H9 (cell line): ENCODE data around the gene DLGAP4. TPM values are rescaled to one million over a fixed set of nuclear protein-coding genes. Genes with fewer than 3 reads are reported as not detected.

Experiments used
- DNase-seq: peaks from one replicate; pipeline ENCODE4 v3.0.0-alpha.2; 2017
- H2AFZ ChIP-seq: one replicate; pipeline ENCODE4 v1.6.1; 2013; ENCODE audit warnings: mild to moderate bottlenecking, low read length, control low read depth, moderate library complexity
- H2AK5ac ChIP-seq: 2 replicates; pipeline ENCODE4 v1.6.1; 2013; ENCODE audit warnings: low read length, control low read depth, mixed read lengths; ENCODE audit not compliant: insufficient read length
- H2BK120ac ChIP-seq: one replicate; pipeline ENCODE4 v1.6.1; 2013; ENCODE audit warnings: low read depth, mild to moderate bottlenecking, low read length, control low read depth, inconsistent platforms; ENCODE audit not compliant: poor library complexity, severe bottlenecking
- H2BK12ac ChIP-seq: 2 replicates; pipeline ENCODE4 v1.6.1; 2013; ENCODE audit warnings: low read length, control low read depth, mixed read lengths, low read depth; ENCODE audit not compliant: insufficient read length
- H2BK15ac ChIP-seq: 2 replicates; pipeline ENCODE4 v1.6.1; 2013; ENCODE audit warnings: low read depth, low read length, control low read depth
- H2BK20ac ChIP-seq: one replicate; pipeline ENCODE4 v1.6.1; 2013; ENCODE audit warnings: low read depth, mild to moderate bottlenecking, low read length, control low read depth, inconsistent platforms; ENCODE audit not compliant: poor library complexity, severe bottlenecking
- H2BK5ac ChIP-seq: 2 replicates; pipeline ENCODE4 v1.6.1; 2013; ENCODE audit warnings: low read length, control low read depth, mixed read lengths; ENCODE audit not compliant: insufficient read length
- H3K14ac ChIP-seq: 2 replicates; pipeline ENCODE4 v1.6.1; 2013; ENCODE audit warnings: low read length, control low read depth; ENCODE audit not compliant: insufficient read depth
- H3K18ac ChIP-seq: 2 replicates; pipeline ENCODE4 v1.6.1; 2013; ENCODE audit warnings: low read depth, mild to moderate bottlenecking, mixed read lengths, low read length, control low read depth; ENCODE audit not compliant: insufficient read length
- H3K23ac ChIP-seq: 2 replicates; pipeline ENCODE4 v1.6.1; 2013; ENCODE audit warnings: low read length, control low read depth, mixed read lengths, low read depth; ENCODE audit not compliant: insufficient read length
- H3K23me2 ChIP-seq: 2 replicates; pipeline ENCODE4 v1.6.1; 2013; ENCODE audit warnings: low read depth, mild to moderate bottlenecking, mixed read lengths, low read length, control low read depth; ENCODE audit not compliant: insufficient read length, poor library complexity, severe bottlenecking
- H3K27ac ChIP-seq: 2 replicates; pipeline ENCODE4 v1.5.1; 2013; ENCODE audit warnings: low read length, control low read depth, mixed read lengths, low read depth; ENCODE audit not compliant: insufficient read length
- H3K27me3 ChIP-seq: 2 replicates; pipeline ENCODE4 v1.6.1; 2013; ENCODE audit warnings: low read length, control low read depth, inconsistent platforms; ENCODE audit not compliant: insufficient read depth
- H3K4ac ChIP-seq: 2 replicates; pipeline ENCODE4 v1.6.1; 2013; ENCODE audit warnings: low read depth, mild to moderate bottlenecking, control low read depth, inconsistent platforms, low read length, moderate library complexity
- H3K4me1 ChIP-seq: 2 replicates; pipeline ENCODE4 v1.6.1; 2013; ENCODE audit warnings: low read length, control low read depth, inconsistent platforms; ENCODE audit not compliant: insufficient read depth
- H3K4me2 ChIP-seq: 2 replicates; pipeline ENCODE4 v1.6.1; 2013; ENCODE audit warnings: low read length, control low read depth, mixed read lengths; ENCODE audit not compliant: insufficient read length, insufficient read depth
- H3K56ac ChIP-seq: 2 replicates; pipeline ENCODE4 v1.6.1; 2013; ENCODE audit warnings: low read depth, mild to moderate bottlenecking, mixed read lengths, low read length, control low read depth; ENCODE audit not compliant: insufficient read length
- H3K79me1 ChIP-seq: 2 replicates; pipeline ENCODE4 v1.6.1; 2013; ENCODE audit warnings: low read depth, mild to moderate bottlenecking, moderate library complexity, low read length, control low read depth, inconsistent platforms; ENCODE audit not compliant: insufficient read depth, poor library complexity, severe bottlenecking
- H3K79me2 ChIP-seq: 2 replicates; pipeline ENCODE4 v1.6.1; 2013; ENCODE audit warnings: low read length, control low read depth, inconsistent platforms; ENCODE audit not compliant: insufficient read depth
- H3K9ac ChIP-seq: 2 replicates; pipeline ENCODE4 v1.6.1; 2013; ENCODE audit warnings: low read length, control low read depth, mixed read lengths; ENCODE audit not compliant: insufficient read length; ENCODE audit errors: extremely low read depth
- H3K9me3 ChIP-seq: one replicate; pipeline ENCODE4 v1.6.1; 2013; ENCODE audit warnings: low read depth, low read length, inconsistent platforms; ENCODE audit not compliant: control insufficient read depth
- H3T11ph ChIP-seq: one replicate; pipeline ENCODE4 v1.6.1; 2013; ENCODE audit warnings: mild to moderate bottlenecking, low read length, control low read depth, inconsistent platforms
- H4K20me1 ChIP-seq: one replicate; pipeline ENCODE4 v1.6.1; 2013; ENCODE audit not compliant: control insufficient read depth, insufficient read length, insufficient read depth
- H4K5ac ChIP-seq: 2 replicates; pipeline ENCODE4 v1.6.1; 2013; ENCODE audit warnings: low read depth, mild to moderate bottlenecking, mixed read lengths, low read length, control low read depth; ENCODE audit not compliant: insufficient read length
- H4K8ac ChIP-seq: replicated peaks from 2 replicates; pipeline ENCODE4 v1.6.1; 2013; ENCODE audit warnings: low read length, control low read depth, mixed read lengths, low read depth; ENCODE audit not compliant: insufficient read length
- H4K91ac ChIP-seq: 2 replicates; pipeline ENCODE4 v1.6.1; 2013; ENCODE audit warnings: low read depth, mild to moderate bottlenecking, moderate library complexity, mixed read lengths, low read length, control low read depth; ENCODE audit not compliant: insufficient read length
- H3K27ac Mint-ChIP-seq, 3 experiments: 2 replicates in 2 of 3; 3 replicates in 1 of 3; pipeline ENCODE4 v1.8.0; 2020 to 2021; ENCODE audit warnings: mixed read lengths in 3 of 3, mild to moderate bottlenecking in 1 of 3, moderate library complexity in 1 of 3
- H3K27me3 Mint-ChIP-seq: 2 replicates; pipeline ENCODE4 v1.8.0; 2021; ENCODE audit warnings: low read depth, mild to moderate bottlenecking, moderate library complexity, mixed read lengths
- H3K36me3 Mint-ChIP-seq, 3 experiments: 2 replicates in 2 of 3; 3 replicates in 1 of 3; pipeline ENCODE4 v1.8.0; 2020 to 2021; ENCODE audit warnings: low read depth in 3 of 3, mixed read lengths in 3 of 3; ENCODE audit not compliant: insufficient read depth in 1 of 3
- H3K4me1 Mint-ChIP-seq, 2 experiments: 2 replicates each; pipeline ENCODE4 v1.8.0; 2020; ENCODE audit warnings: mixed read lengths in 2 of 2
- H3K4me3 Mint-ChIP-seq, 2 experiments: 2 replicates in 1 of 2; 3 replicates in 1 of 2; pipeline ENCODE4 v1.8.0; 2020 to 2021; ENCODE audit warnings: mild to moderate bottlenecking in 2 of 2, mixed read lengths in 2 of 2, moderate library complexity in 1 of 2
- H3K9me3 Mint-ChIP-seq, 2 experiments: 2 replicates in 1 of 2; 3 replicates in 1 of 2; pipeline ENCODE4 v1.8.0; 2020; ENCODE audit warnings: mild to moderate bottlenecking in 2 of 2, mixed read lengths in 2 of 2, moderate library complexity in 1 of 2
- CTCF ChIP-seq: fragments of 200-600 bp; sonication (generic); conservative IDR thresholded peaks from 3 replicates; pipeline ENCODE4 v1.8.0; 2021; ENCODE audit warnings: antibody characterized with exemption, mild to moderate bottlenecking
- WGBS: extraction: QIAGEN DNeasy Blood & Tissue Kit; methylation state at CpG from one replicate; pipeline ENCODE4 v1.1.7; 2013; ENCODE audit warnings: missing lambda C conversion rate, low lambda C conversion rate, mixed read lengths; ENCODE audit not compliant: insufficient read length; ENCODE audit errors: extremely low coverage; 5-methylcytosine and 5-hydroxymethylcytosine counted together
- total RNA-seq: library from RNA; stranded (reverse); gene quantifications from 2 replicates; pipeline ENCODE4 v1.2.1, GENCODE V29; 2021

DLGAP4 gene
- total RNA-seq, 1 experiment from 2014 or later = 48.0 TPM

- H3K27me3 Mint-ChIP-seq = peaks cover 1% of the 10 kb centered on the region
- no peak for DNase-seq
- Histone ChIP-seq H3K79me2 (no peaks in the 10 kb centered on the region), H3K14ac (no peak overlapping the region), H4K5ac (no peak overlapping the region), H2BK12ac (no peak overlapping the region), H3T11ph (no peak overlapping the region), H2BK15ac (no peak overlapping the region), H2AK5ac (no peak overlapping the region), H2BK20ac (no peak overlapping the region), H4K8ac (no peak overlapping the region), H3K27ac (no peak overlapping the region), H2BK120ac (no peak overlapping the region), H3K27me3 (no peaks in the 10 kb centered on the region), H3K4ac (no peak overlapping the region), H2BK5ac (no peak overlapping the region), H3K4me2 (no peak overlapping the region), H3K79me1 (no peaks in the 10 kb centered on the region), H3K23me2 (no peaks in the 10 kb centered on the region), H3K18ac (no peak overlapping the region), H3K9ac (no peak overlapping the region), H3K4me1 (0 out of 2 replicates have a peak, but pooled peaks cover 4% of the 10 kb centered on the region), H4K91ac (no peak overlapping the region), H3K23ac (no peak overlapping the region), H3K56ac (no peak overlapping the region), H3K9me3 (no peaks in the 10 kb centered on the region), H4K20me1 (no peaks in the 10 kb centered on the region), H2AFZ (no peak overlapping the region)
- no peak overlapping the region for H3K27ac Mint-ChIP-seq
- no peaks in the 10 kb centered on the region for H3K9me3 Mint-ChIP-seq
- no CpG with 5 or more reads among the region's 3 CpGs for WGBS
- H3K36me3 Mint-ChIP-seq = no peaks in the 10 kb centered on the region
- no peak for TF ChIP-seq CTCF
- H3K4me1 Mint-ChIP-seq = peaks cover 14 to 16% of the 10 kb centered on the region in 2 experiments
- H3K4me3 Mint-ChIP-seq = no peak overlapping the region
Observed at GRCh38 chr20:36369739-36370138, 63.6 kb downstream of the DLGAP4 start.
